Adrenal gland (tissue), 12 donors: ENCODE data around the gene RAB11FIP5. TPM values are rescaled to one million over a fixed set of nuclear protein-coding genes. Genes with fewer than 3 reads are reported as not detected.

Source experiments
- DNase-seq, 7 donors: peaks; one replicate each; pipeline ENCODE4 v3.0.0-alpha.2; 2019 to 2020
- H3K27ac ChIP-seq, 5 donors: fragments of 200-600 bp; sonication (generic) in 4 of 5; 1 replicate in 3 of 5; 2 replicates in 2 of 5; pipeline versions ENCODE4 v1.5.1 to v1.8.0; 2016 to 2020; ENCODE audit warnings: mild to moderate bottlenecking in 1 of 5
- H3K27me3 ChIP-seq: fragments of 200-600 bp; 2 replicates; pipeline ENCODE4 v1.8.0; 2021
- H3K36me3 ChIP-seq, 2 donors: fragments of 200-600 bp; replicated peaks in 1 of 2; 1 replicate in 1 of 2; 2 replicates in 1 of 2; pipeline versions ENCODE4 v1.5.1 to v1.8.0; 2018 to 2022
- H3K4me1 ChIP-seq, 2 donors: fragments of 200-600 bp; replicated peaks in 1 of 2; 1 replicate in 1 of 2; 2 replicates in 1 of 2; pipeline versions ENCODE4 v1.5.1 to v1.8.0; 2018 to 2021
- H3K4me3 ChIP-seq, 4 donors: fragments of 200-600 bp; sonication (generic) in 3 of 4; one replicate each; pipeline ENCODE4 v1.5.1; 2016 to 2018
- H3K9me3 ChIP-seq, 3 donors: fragments of 200-600 bp; sonication (generic) in 1 of 3; replicated peaks in 1 of 3; 1 replicate in 2 of 3; 2 replicates in 1 of 3; pipeline versions ENCODE4 v1.5.1 to v1.8.0; 2016 to 2021
- CTCF ChIP-seq, 6 experiments: fragments of 450-650 bp in 4 of 6; fragments of 200-600 bp in 2 of 6; sonication (generic) in 1 of 6; IDR thresholded peaks; 1 replicate in 5 of 6; 2 replicates in 1 of 6; pipeline versions ENCODE4 v1.5.1 to v1.8.0; 2016 to 2021; ENCODE audit warnings: antibody characterized with exemption in 6 of 6, mild to moderate bottlenecking in 2 of 6, moderate library complexity in 1 of 6
- POLR2A ChIP-seq, 2 donors: fragments of 450-650 bp; IDR thresholded peaks; one replicate each; pipeline ENCODE4 v1.6.1; 2017; ENCODE audit warnings: antibody characterized with exemption in 2 of 2, mild to moderate bottlenecking in 2 of 2, moderate library complexity in 1 of 2
- WGBS, 4 donors: extraction: QIAGEN DNeasy Blood & Tissue Kit in 2 of 4; methylation state at CpG; one replicate each; pipeline versions ENCODE4 v1.1.5 to v1.1.7; 2013 to 2017; 5-methylcytosine and 5-hydroxymethylcytosine counted together
- intact Hi-C, 2 donors: fragments of 100-400 bp; cut with DNase I; formaldehyde crosslinking; loops; one replicate each; pipeline versions ENCODE4 v1.14.1 to v1.15.0; 2022 to 2023
- polyA plus RNA-seq, 3 donors: library from polyadenylated mRNA; stranded (reverse); fragments of 200-250 nt in 2 of 3; fragments of 350-450 nt in 1 of 3; fragmentation: Illumina TruSeq in 1 of 3; extraction: RNeasy Lipid Tissue Mini Kit (QIAGEN cat#74804) in 1 of 3; gene quantifications; one replicate each; pipeline ENCODE4 v1.2.3, GENCODE V29; 2013 to 2014
- total RNA-seq, 9 donors: library from RNA; depleted of rRNA in 4 of 9; stranded (reverse); fragments of >200 nt in 4 of 9; fragments of 120-200 nt in 1 of 9; fragmentation: NEBNext Ultra II Directional in 1 of 9; extraction: Animal tissue kit (Norgen Biotek cat#: 25700) in 1 of 9; gene quantifications; one replicate each; pipeline versions ENCODE4 v1.1.0 to v1.2.4, GENCODE V29; 2013 to 2023
- donor health status: healthy with polysubstance abuse.
- donor health status: Bipolar disorder and iron deficiency.
- donor health status: DM: yes; HTN: yes; CAD: no.
- donor health status: DM: no; HTN: no; CAD: no.
- donor health status: DM: no; HTN: no; CAD: no.
- donor health status: DM: yes; HTN: yes; CAD: no.

Gene RAB11FIP5
- total and polyA plus RNA-seq, 12 donors, result 3.3 to 46.7 (median 23.3) TPM

GRCh38 chr2:73084971-73085370, 27.8 kb downstream of the RAB11FIP5 start:
- WGBS, 4 donors, result 80 to 89% (median 86%) methylated on average over 3 of the region's 3 CpGs
- Histone ChIP-seq H3K36me3 (peaks cover 0 to 24% of the 10 kb centered on the region in 2 donors), H3K4me1 (peaks cover 0 to 5% of the 10 kb centered on the region in 2 donors), H3K27me3 (no peaks in the 10 kb centered on the region), H3K9me3 (no peaks in the 10 kb centered on the region), H3K27ac (no peak overlapping the region), H3K4me3 (no peak overlapping the region)
- TF ChIP-seq POLR2A (IDR thresholded peaks at IDR 0.05) (no peak), CTCF (IDR thresholded peaks at IDR 0.05) (no peak)
- intact Hi-C loops, result loop anchor here in 1 of 2 donors (5.0 kb wide), 2 partner anchors 77 to 193 kb away; no protein-coding TSS in a partner anchor
- DNase-seq, result no peak

GRCh38 chr2:73083886-73084800, 28.6 kb downstream of the RAB11FIP5 start:
- WGBS, 4 donors, result 76 to 85% (median 81%) methylated on average over 4 to 7 of the region's 7 CpGs
- no peak overlapping the region for H3K27ac ChIP-seq
- peaks cover 0 to 30% of the 10 kb centered on the region in 2 donors for H3K36me3 ChIP-seq
- peaks cover 0 to 5% of the 10 kb centered on the region in 2 donors for H3K4me1 ChIP-seq
- intact Hi-C loops, result loop anchor here in 1 of 2 donors (5.0 kb wide), 1 partner anchor 192 kb away; no protein-coding TSS in a partner anchor
- no peak for TF ChIP-seq POLR2A (IDR thresholded peaks at IDR 0.05)
- no peak for TF ChIP-seq CTCF (IDR thresholded peaks at IDR 0.05)
- H3K27me3 ChIP-seq, result no peaks in the 10 kb centered on the region
- H3K4me3 ChIP-seq, result no peak overlapping the region
- no peaks in the 10 kb centered on the region for H3K9me3 ChIP-seq
- DNase-seq, result no peak

- 84 to 91% (median 87%) methylated on average over 6 to 13 of the region's 13 CpGs for WGBS, 4 donors
- no peak for DNase-seq
- Histone ChIP-seq H3K27ac (no peak overlapping the region), H3K27me3 (no peaks in the 10 kb centered on the region), H3K36me3 (peaks cover 0 to 22% of the 10 kb centered on the region in 2 donors), H3K4me3 (no peak overlapping the region), H3K4me1 (peaks cover 0 to 5% of the 10 kb centered on the region in 2 donors), H3K9me3 (no peaks in the 10 kb centered on the region)
- intact Hi-C loops, result loop anchor here in 1 of 2 donors (5.0 kb wide), 1 partner anchor 190 kb away; no protein-coding TSS in a partner anchor
- TF ChIP-seq POLR2A (IDR thresholded peaks at IDR 0.05), result no peak
- no peak for TF ChIP-seq CTCF (IDR thresholded peaks at IDR 0.05)
These were observed 30.0 kb downstream of the RAB11FIP5 start for GRCh38 chr2:73082523-73083410.
